ENCODE data around the gene CALD1. TPM values are rescaled to one million over a fixed set of nuclear protein-coding genes. Genes with fewer than 3 reads are reported as not detected.

Gene CALD1
- polyA plus RNA-seq, 2 of the 4 experiments (the other 2 are of a cell fraction), result 136 to 150 TPM

- Histone ChIP-seq H3K4me3 (no peak overlapping the region), H3K4me2 (no peak overlapping the region), H3K9me3 (no peaks in the 10 kb centered on the region), H3K4me1 (no peaks in the 10 kb centered on the region), H3K27ac (no peak overlapping the region)
- no peak for DNase-seq (ENCODE audit: low read depth in 1 of 2, low spot score in 1 of 2)
- ChIA-PET POLR2A (no interaction called here), CTCF (interaction anchor here (0.6 to 3.1 kb wide), 7 partner anchors 10 to 116 kb away, joined by 3 to 9 read pairs (median 3); no protein-coding TSS in a partner anchor)
- no peak for ATAC-seq
- FAIRE-seq, result no peak
- 78% methylated on average over 6 of the region's 6 CpGs for WGBS (ENCODE audit: missing lambda C conversion rate)
- no peak for TF ChIP-seq FOXS1 (CRISPR knock-in tag; IDR thresholded peaks at IDR 0.05)
These were observed 27.3 kb upstream of the CALD1 start for GRCh38 chr7:134752006-134752760.

DNA sequence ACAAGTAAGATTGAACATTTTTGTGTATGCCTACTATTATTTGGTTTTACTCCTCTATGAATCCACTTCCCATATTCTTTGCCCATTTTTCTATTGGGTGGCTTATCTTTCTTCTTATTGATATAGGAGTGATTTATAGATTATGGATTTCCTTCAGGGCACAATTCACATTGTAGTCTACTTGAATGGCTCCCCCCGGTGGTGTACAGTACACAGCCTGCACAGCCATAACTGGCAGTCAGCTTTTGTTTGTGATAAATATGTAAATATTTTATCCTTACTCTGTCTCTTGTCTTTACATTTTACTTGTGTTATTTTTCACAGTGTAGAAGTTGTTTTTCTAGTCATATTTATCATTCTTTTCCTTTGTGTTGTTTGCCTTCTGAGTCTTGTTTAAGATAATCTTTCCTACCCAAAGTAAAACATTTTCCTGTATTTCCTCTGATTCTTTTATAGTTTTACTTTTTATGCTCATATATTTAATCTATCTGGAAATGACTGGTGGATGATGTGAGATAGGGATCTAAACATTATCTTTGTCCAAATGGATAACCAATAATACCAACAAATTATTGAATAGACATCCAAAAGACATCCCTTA lies 23.9 kb upstream of the CALD1 start:
- H3K4me2 ChIP-seq, result no peak overlapping the region
- 6% methylated on average over 1 of the region's 1 CpG for WGBS (ENCODE audit: missing lambda C conversion rate)
- POLR2A ChIA-PET, result no interaction called here
- CTCF ChIA-PET, result interaction anchor here (1.8 kb wide), 1 partner anchor 12 kb away, joined by 5 read pairs; no protein-coding TSS in a partner anchor
- H3K4me1 ChIP-seq, result no peaks in the 10 kb centered on the region
- TF ChIP-seq RAD21 (conservative IDR thresholded peaks at IDR 0.05 in 1 of 2, IDR thresholded peaks at IDR 0.05 in 1 of 2) (peak; percentile 17 to 24; a peak in 2 of 5 replicates), ZSCAN20 (CRISPR knock-in tag; IDR thresholded peaks at IDR 0.05) (no peak), SMC3 (IDR thresholded peaks at IDR 0.05) (0 out of 3 replicates have a peak, but pooled peaks have one; percentile 24), HES2 (IDR thresholded peaks at IDR 0.05) (no peak), HOXB13 (CRISPR knock-in tag; IDR thresholded peaks at IDR 0.05; ENCODE audit: low read depth) (no peak), USF2 (IDR thresholded peaks at IDR 0.05) (no peak)
- TF ChIP-seq, protein P1, sequence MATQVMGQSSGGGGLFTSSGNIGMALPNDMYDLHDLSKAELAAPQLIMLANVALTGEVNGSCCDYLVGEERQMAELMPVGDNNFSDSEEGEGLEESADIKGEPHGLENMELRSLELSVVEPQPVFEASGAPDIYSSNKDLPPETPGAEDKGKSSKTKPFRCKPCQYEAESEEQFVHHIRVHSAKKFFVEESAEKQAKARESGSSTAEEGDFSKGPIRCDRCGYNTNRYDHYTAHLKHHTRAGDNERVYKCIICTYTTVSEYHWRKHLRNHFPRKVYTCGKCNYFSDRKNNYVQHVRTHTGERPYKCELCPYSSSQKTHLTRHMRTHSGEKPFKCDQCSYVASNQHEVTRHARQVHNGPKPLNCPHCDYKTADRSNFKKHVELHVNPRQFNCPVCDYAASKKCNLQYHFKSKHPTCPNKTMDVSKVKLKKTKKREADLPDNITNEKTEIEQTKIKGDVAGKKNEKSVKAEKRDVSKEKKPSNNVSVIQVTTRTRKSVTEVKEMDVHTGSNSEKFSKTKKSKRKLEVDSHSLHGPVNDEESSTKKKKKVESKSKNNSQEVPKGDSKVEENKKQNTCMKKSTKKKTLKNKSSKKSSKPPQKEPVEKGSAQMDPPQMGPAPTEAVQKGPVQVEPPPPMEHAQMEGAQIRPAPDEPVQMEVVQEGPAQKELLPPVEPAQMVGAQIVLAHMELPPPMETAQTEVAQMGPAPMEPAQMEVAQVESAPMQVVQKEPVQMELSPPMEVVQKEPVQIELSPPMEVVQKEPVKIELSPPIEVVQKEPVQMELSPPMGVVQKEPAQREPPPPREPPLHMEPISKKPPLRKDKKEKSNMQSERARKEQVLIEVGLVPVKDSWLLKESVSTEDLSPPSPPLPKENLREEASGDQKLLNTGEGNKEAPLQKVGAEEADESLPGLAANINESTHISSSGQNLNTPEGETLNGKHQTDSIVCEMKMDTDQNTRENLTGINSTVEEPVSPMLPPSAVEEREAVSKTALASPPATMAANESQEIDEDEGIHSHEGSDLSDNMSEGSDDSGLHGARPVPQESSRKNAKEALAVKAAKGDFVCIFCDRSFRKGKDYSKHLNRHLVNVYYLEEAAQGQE (IDR thresholded peaks at IDR 0.05), result no peak
- TF ChIP-seq, protein P2, sequence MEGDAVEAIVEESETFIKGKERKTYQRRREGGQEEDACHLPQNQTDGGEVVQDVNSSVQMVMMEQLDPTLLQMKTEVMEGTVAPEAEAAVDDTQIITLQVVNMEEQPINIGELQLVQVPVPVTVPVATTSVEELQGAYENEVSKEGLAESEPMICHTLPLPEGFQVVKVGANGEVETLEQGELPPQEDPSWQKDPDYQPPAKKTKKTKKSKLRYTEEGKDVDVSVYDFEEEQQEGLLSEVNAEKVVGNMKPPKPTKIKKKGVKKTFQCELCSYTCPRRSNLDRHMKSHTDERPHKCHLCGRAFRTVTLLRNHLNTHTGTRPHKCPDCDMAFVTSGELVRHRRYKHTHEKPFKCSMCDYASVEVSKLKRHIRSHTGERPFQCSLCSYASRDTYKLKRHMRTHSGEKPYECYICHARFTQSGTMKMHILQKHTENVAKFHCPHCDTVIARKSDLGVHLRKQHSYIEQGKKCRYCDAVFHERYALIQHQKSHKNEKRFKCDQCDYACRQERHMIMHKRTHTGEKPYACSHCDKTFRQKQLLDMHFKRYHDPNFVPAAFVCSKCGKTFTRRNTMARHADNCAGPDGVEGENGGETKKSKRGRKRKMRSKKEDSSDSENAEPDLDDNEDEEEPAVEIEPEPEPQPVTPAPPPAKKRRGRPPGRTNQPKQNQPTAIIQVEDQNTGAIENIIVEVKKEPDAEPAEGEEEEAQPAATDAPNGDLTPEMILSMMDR (IDR thresholded peaks at IDR 0.05), result peak; percentile 47
- ATAC-seq, result peak in 1 of 2 experiments; percentile 56; a peak in 2 of 6 replicates
- peak in 1 of 2 experiments; percentile 14 for DNase-seq (ENCODE audit: low read depth in 1 of 2, low spot score in 1 of 2)
- no peak overlapping the region for H3K4me3 ChIP-seq
- no peak for FAIRE-seq
- H3K9me3 ChIP-seq, result no peaks in the 10 kb centered on the region
- H3K27ac ChIP-seq, result no peak overlapping the region

DNA sequence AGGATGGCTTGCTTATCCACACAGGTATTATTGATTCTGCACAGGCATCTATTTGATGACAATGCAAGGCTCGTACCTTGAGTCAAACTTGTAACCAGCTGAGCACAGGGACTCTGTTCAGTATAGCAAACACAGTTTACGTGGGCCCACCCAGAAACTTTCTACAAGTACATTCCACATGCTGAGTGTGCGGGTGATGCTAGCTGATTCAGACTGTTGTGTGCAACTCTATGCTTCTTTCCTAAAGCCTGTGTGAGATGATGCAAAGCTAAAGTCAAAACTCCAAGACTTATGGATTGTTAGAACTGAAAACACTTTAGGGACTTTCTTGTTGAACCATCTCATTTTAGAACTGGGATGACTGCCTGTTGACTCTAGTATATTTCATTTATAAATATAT lies 21.5 kb upstream of the CALD1 start:
- WGBS (ENCODE audit: missing lambda C conversion rate), result 77% methylated on average over 3 of the region's 3 CpGs
- Histone ChIP-seq H3K9me3 (no peaks in the 10 kb centered on the region), H3K4me2 (no peak overlapping the region), H3K27ac (no peak overlapping the region), H3K4me1 (no peaks in the 10 kb centered on the region), H3K4me3 (no peak overlapping the region)
- ATAC-seq (no peak), DNase-seq (ENCODE audit: low read depth in 1 of 2, low spot score in 1 of 2) (no peak), FAIRE-seq (no peak)
- CTCF ChIA-PET, result interaction anchor here (1.0 to 2.5 kb wide), 6 partner anchors 9 to 34 kb away, joined by 3 to 11 read pairs (median 4); no protein-coding TSS in a partner anchor
- TF ChIP-seq, protein P3, sequence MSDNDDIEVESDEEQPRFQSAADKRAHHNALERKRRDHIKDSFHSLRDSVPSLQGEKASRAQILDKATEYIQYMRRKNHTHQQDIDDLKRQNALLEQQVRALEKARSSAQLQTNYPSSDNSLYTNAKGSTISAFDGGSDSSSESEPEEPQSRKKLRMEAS (IDR thresholded peaks at IDR 0.05), result no peak
- TF ChIP-seq ESRRA (IDR thresholded peaks at IDR 0.05; ENCODE audit: borderline replicate concordance, low read length), result no peak
- no peak for TF ChIP-seq CEBPB (IDR thresholded peaks at IDR 0.05)
- no peak for TF ChIP-seq NPAS2 (CRISPR knock-in tag; IDR thresholded peaks at IDR 0.05; ENCODE audit: borderline replicate concordance)
- TF ChIP-seq NR3C1 (IDR thresholded peaks at IDR 0.05), result no peak
- TF ChIP-seq MAFK (IDR thresholded peaks at IDR 0.05; ENCODE audit: partially characterized antibody), result no peak
- no peak for TF ChIP-seq GATA3 (IDR thresholded peaks at IDR 0.05; ENCODE audit: borderline replicate concordance)
- no peak for TF ChIP-seq FOSL2 (IDR thresholded peaks at IDR 0.05)
- no peak for TF ChIP-seq FOSL2 (CRISPR knock-in tag; IDR thresholded peaks at IDR 0.05)
- POLR2A ChIA-PET, result no interaction called here

Measured in A549 (cell line).